Astrocyte (in vitro differentiated cells and primary cell): Measurements from ENCODE around the gene SOBP. TPM values are rescaled to one million over a fixed set of nuclear protein-coding genes. Genes with fewer than 3 reads are reported as not detected.
A peak's percentile ranks its signal among the peaks of the same experiment; 100 is the strongest.

Experiments
- DNase-seq: peaks from one replicate; pipeline ENCODE4 v3.0.0-alpha.2; 2010; ENCODE audit warnings: low read depth
- FAIRE-seq: peaks from 2 replicates; lab custom pipeline; 2011; peaks lifted over from hg19 to GRCh38; lab: Jason Lieb, UNC
- H2AFZ ChIP-seq: 2 replicates; pipeline ENCODE4 v1.6.0; 2012; ENCODE audit warnings: low read depth, low read length, inconsistent platforms
- H3K27ac ChIP-seq: 2 replicates; pipeline ENCODE4 v1.5.1; 2011; ENCODE audit warnings: low read depth, low read length, inconsistent platforms
- H3K27me3 ChIP-seq: 2 replicates; pipeline ENCODE4 v1.6.0; 2011; ENCODE audit warnings: low read length, inconsistent platforms; ENCODE audit not compliant: insufficient read depth
- H3K36me3 ChIP-seq: 2 replicates; pipeline ENCODE4 v1.5.1; 2011; ENCODE audit warnings: low read length, inconsistent platforms; ENCODE audit not compliant: insufficient read depth
- H3K4me1 ChIP-seq: 2 replicates; pipeline ENCODE4 v1.5.1; 2011; ENCODE audit warnings: low read length, inconsistent platforms; ENCODE audit not compliant: insufficient read depth
- H3K4me2 ChIP-seq: 2 replicates; pipeline ENCODE4 v1.6.0; 2012; ENCODE audit warnings: low read length, inconsistent platforms
- H3K4me3 ChIP-seq: 2 replicates; pipeline ENCODE4 v1.5.1; 2011; ENCODE audit warnings: low read depth, mild to moderate bottlenecking, low read length, inconsistent platforms; ENCODE audit not compliant: insufficient read depth
- H3K79me2 ChIP-seq: 2 replicates; pipeline ENCODE4 v1.6.0; 2012; ENCODE audit warnings: mild to moderate bottlenecking, low read length, inconsistent platforms; ENCODE audit not compliant: insufficient read depth
- H3K9ac ChIP-seq: 2 replicates; pipeline ENCODE4 v1.6.0; 2012; ENCODE audit warnings: mild to moderate bottlenecking, low read length, inconsistent platforms
- H3K9me3 ChIP-seq: 2 replicates; pipeline ENCODE4 v1.5.1; 2012; ENCODE audit warnings: low read depth, mild to moderate bottlenecking, low read length, inconsistent platforms; ENCODE audit not compliant: insufficient read depth
- H4K20me1 ChIP-seq: 2 replicates; pipeline ENCODE4 v1.6.0; 2012; ENCODE audit warnings: low read length, inconsistent platforms; ENCODE audit not compliant: insufficient read depth
- H3K27ac Mint-ChIP-seq: one replicate; pipeline ENCODE4 v1.8.0; 2021; ENCODE audit warnings: mild to moderate bottlenecking, mixed read lengths; ENCODE audit not compliant: unreplicated experiment
- H3K27me3 Mint-ChIP-seq: one replicate; pipeline ENCODE4 v1.8.0; 2021; ENCODE audit warnings: low read depth, mixed read lengths; ENCODE audit not compliant: unreplicated experiment
- H3K36me3 Mint-ChIP-seq: one replicate; pipeline ENCODE4 v1.8.0; 2021; ENCODE audit warnings: low read depth, mixed read lengths; ENCODE audit not compliant: unreplicated experiment
- H3K4me1 Mint-ChIP-seq: one replicate; pipeline ENCODE4 v1.8.0; 2021; ENCODE audit warnings: low read depth, mixed read lengths; ENCODE audit not compliant: unreplicated experiment
- H3K4me3 Mint-ChIP-seq: one replicate; pipeline ENCODE4 v1.8.0; 2021; ENCODE audit warnings: mild to moderate bottlenecking, moderate library complexity, mixed read lengths; ENCODE audit not compliant: unreplicated experiment
- H3K9me3 Mint-ChIP-seq: one replicate; pipeline ENCODE4 v1.8.0; 2021; ENCODE audit warnings: mild to moderate bottlenecking, mixed read lengths; ENCODE audit not compliant: unreplicated experiment
- CTCF ChIP-seq: IDR thresholded peaks from 2 replicates; pipeline ENCODE4 v1.5.1; 2011; ENCODE audit warnings: low read depth, mild to moderate bottlenecking, inconsistent platforms, low read length, moderate library complexity; ENCODE audit not compliant: insufficient read depth
- EZH2 ChIP-seq: IDR thresholded peaks from 2 replicates; pipeline ENCODE4 v1.6.1; 2012; ENCODE audit warnings: mild to moderate bottlenecking, low read length, inconsistent platforms; ENCODE audit not compliant: insufficient read depth
- total RNA-seq: library from RNA; stranded (reverse); gene quantifications from 2 replicates; pipeline ENCODE4 v1.2.1, GENCODE V29; 2021

The SOBP gene
- total RNA-seq, 1 donor from 2014 or later = 4.7 TPM

GRCh38 chr6:107488174-107488874 lies 1.6 kb upstream of the SOBP start:
- H3K4me1 ChIP-seq = peaks cover 30% of the 10 kb centered on the region
- peak overlapping the region; percentile 61 for H3K9ac ChIP-seq
- peak overlapping the region; percentile 98 for H3K4me2 ChIP-seq
- TF ChIP-seq EZH2 (peak; percentile 53), CTCF (no peak)
- H3K4me3 Mint-ChIP-seq = peak overlapping the region; percentile 95
- peaks cover 23% of the 10 kb centered on the region for H3K27me3 Mint-ChIP-seq
- peak overlapping the region; percentile 71 for H3K4me3 ChIP-seq
- H2AFZ ChIP-seq = peak overlapping the region; percentile 99
- no peaks in the 10 kb centered on the region for H3K9me3 Mint-ChIP-seq
- H4K20me1 ChIP-seq = peaks cover 7% of the 10 kb centered on the region
- peaks cover 11% of the 10 kb centered on the region for H3K4me1 Mint-ChIP-seq
- DNase-seq (no peak), FAIRE-seq (no peak)
- H3K79me2 ChIP-seq = no peaks in the 10 kb centered on the region
- peaks cover 38% of the 10 kb centered on the region for H3K27me3 ChIP-seq
- H3K27ac ChIP-seq = no peak overlapping the region
- no peaks in the 10 kb centered on the region for H3K36me3 ChIP-seq
- H3K9me3 ChIP-seq = no peaks in the 10 kb centered on the region
- no peaks in the 10 kb centered on the region for H3K36me3 Mint-ChIP-seq
- no peak overlapping the region for H3K27ac Mint-ChIP-seq

DNA sequence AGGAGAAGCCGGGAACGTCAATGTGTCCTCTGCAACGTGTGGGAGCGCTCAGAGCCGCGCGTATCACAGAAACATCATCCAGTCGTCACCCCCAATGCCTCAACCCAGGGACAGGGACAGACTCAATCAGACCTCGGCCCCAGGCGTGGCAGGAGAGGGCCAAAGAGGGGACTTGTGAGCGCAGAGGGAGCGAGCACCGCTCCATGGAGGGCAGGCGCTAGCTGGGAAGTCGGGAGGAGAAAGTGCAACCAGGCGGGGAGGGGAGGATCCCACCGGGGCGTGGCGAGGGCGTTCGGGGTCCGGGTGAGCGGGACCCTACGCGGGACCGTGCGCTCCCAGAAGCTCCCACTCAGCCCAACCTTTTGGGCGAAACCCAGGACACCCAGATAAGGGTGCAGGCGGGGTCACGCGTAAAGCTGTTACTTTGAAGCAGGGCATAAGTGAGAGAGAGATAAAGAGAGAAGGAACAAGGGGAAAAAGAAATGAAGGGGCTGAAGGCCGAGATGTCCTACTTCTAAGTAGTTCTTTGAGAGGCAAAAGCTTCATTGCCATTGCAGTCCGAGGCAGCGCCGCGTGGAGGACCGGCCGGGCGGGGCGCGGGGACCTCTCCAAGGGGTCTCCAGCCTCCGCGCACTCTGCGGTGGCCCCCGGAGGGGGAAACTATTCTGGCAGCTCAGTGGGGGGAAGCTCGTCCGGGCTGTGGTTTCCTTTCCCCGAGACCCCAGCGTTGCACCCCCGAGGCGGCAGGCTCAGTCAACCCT lies 862 bp upstream of the SOBP start:
- H3K9me3 ChIP-seq = no peaks in the 10 kb centered on the region
- H3K4me1 ChIP-seq = peaks cover 31% of the 10 kb centered on the region
- H3K9ac ChIP-seq = peak overlapping the region; percentile 61
- Mint-ChIP-seq H3K36me3 (no peaks in the 10 kb centered on the region), H3K27me3 (peaks cover 23% of the 10 kb centered on the region), H3K9me3 (no peaks in the 10 kb centered on the region), H3K27ac (peak overlapping the region; percentile 86), H3K4me1 (peaks cover 11% of the 10 kb centered on the region), H3K4me3 (peak overlapping the region; percentile 95)
- H3K36me3 ChIP-seq = no peaks in the 10 kb centered on the region
- no peak for DNase-seq
- peaks cover 7% of the 10 kb centered on the region for H4K20me1 ChIP-seq
- H3K27me3 ChIP-seq = peaks cover 38% of the 10 kb centered on the region
- no peak for FAIRE-seq
- H3K79me2 ChIP-seq = no peaks in the 10 kb centered on the region
- peak; percentile 65 for TF ChIP-seq EZH2
- no peak for TF ChIP-seq CTCF
- peak overlapping the region; percentile 99 for H2AFZ ChIP-seq
- H3K27ac ChIP-seq = no peak overlapping the region
- H3K4me3 ChIP-seq = peak overlapping the region; percentile 71
- H3K4me2 ChIP-seq = peak overlapping the region; percentile 98
